Nucleus accumbens (tissue), 56 donors: ENCODE data around the gene CTSD.

ENCODE experiments used
- DNase-seq, 56 donors: peaks; one replicate each; lab custom pipeline; 2025; lab: John Stamatoyannopoulos, UW

CTSD gene

DNA sequence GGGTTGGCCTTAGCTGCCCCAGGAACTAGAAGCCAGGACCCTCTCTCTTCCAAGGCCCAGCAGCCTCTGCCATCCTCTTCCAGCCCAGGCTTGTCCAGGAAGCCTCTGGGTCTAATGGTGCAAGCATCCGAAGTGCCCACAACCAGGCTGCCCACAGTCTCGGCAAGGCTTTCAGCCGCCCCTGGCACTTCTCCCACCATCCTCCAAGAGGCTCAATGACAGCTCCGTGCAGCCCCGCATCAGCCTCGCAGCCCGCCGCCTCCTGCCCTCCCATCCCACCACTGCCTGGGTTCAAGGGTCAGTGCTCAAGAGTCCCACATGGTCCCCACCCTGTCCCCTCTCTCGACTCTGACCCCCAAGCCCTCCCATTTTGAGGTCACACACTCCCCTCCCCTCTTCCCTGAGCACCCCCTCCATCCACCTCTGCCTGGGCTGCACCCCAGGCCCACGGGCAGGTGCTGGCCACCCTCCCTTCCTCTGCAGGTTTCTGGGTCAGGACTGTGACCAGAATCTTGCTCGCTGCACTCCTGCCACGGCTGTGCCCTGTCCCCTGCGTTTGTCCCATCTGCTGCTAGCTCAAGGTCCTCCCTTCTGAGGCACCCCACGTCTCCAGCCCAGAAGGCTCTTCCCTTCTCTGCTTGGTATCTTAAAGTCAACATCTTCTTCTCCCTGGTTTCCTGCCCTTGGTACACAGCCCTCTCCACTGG, 30.6 kb downstream of the CTSD start:
- no peak for DNase-seq

DNA sequence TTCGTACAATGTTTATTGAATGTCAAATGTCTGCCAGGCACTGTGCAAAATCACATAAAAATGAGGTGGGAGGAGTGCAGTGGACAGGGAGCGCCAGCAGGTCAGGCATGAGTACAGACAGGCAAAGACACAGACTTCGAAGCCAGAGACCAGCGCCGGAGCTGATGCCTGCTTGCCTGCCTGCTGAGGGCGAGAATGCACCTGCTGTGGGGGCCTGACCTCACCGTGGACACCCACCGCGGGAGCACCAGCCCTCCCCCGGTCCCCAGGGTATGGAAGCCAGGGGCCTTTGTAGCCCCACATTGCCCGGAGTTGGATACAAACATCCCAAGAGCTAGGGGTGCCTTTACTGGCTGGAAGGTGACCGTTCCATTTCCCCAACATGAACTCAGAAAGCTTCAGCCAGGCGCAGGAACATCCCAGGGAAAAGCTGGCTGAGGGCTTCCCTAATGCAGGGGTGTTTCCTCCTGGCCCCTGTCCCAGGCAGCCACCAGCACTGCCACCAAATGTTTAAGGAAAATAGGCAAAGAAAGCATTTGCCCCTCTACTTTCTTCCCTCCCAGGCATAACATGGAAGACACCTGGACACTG, 31.2 kb downstream of the CTSD start:
- DNase-seq, result no peak

DNA sequence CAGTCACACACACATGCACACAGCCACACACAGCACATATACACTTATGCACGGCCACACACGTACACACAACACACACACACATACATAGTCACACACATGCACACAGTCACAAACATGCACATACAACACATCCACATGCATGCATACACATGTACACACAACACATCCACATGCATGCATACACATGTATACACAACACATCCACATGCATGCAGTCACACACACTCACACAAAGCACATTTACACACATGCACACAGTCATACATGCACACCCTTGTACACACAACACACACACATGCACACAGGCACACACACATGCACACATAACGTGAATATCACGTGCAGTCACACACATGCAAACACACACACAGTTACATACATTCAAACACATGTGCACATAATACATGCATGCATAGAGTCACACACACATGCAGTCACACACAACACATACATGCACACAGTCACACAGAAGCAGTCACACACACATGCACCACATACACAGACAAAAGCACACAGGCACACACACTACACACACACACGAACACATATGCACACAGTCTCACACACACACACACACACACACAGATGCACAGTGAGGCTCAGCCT, 32.2 kb downstream of the CTSD start:
- no peak for DNase-seq

DNA sequence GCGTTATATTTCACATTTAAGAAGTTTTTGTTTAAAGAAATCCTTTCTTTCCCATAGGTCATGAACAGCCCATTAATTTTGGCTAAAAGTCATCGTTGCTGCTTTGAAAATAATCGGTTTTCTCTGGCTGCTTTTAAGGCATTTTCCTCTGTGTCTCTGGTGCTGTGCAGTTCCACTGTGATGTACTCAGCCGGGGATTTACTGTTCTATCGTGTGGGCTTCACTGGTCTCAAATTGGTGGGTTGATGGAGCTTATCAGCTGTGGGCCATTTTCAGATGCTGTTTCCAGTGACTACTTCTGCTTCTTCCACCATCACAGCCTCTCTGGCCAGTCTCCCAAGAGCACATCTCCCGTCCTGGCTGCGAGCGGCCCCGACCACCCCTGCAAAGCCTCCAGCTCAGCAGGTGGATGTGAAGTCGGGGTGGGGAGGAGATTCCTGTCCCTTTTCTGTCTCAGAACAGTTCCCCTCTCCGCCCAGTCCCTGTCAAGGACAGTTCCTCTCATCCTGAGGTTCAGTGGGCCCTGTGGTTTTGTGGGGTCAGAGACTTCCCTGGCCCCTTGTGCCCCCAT, 33.6 kb downstream of the CTSD start:
- no peak for DNase-seq

DNA sequence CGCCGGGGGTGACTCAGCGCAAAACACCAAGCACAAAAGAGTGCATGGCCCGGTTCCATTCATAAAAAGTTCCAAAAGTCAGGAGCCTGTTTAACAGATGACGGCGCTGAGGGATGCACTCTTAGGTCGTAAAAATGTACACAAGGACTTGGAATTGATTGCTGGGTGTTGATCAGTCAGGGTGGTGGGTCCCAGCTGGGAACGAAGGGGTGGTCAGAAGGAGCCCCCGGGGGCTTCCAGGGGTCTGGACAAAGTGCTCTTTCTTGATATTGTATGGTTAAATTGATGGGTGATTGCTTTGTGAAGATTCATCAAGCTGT, 34.1 kb downstream of the CTSD start:
- DNase-seq, result no peak

DNA sequence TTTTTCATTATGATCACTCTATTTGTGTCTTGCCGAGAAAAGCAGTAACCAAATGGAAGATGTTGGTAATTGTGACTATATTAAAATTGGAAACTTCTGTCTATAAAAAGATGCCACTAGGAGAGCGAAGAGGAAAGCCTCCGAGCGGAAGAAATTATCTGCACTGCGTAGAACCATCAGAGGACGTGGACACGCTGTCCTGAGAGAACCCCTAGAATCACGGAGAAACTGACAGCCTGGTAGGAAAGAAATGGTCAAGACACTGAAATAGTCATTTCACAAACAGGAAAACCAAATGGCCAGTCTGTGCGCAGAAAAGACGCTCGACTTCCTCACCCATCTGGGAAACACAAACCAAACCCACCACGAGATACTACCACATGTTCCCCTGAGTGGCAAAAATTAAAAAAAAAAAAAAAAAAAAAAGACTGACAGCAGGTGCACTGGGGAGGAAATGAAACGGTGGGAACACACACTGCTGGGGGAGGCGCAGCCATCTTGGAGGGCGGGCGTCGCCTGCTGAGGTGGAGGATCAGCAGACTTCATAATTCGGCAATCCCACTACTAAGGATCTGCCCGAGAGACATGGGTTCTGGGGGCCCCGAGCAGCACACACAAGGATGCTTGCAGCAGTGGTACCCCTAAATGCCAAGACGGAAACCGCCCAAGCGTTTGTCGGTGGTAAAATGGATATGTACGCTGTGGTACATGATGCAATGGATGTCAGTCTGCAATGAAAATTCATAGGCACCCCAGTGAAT, 34.6 kb downstream of the CTSD start:
- DNase-seq, result no peak

DNA sequence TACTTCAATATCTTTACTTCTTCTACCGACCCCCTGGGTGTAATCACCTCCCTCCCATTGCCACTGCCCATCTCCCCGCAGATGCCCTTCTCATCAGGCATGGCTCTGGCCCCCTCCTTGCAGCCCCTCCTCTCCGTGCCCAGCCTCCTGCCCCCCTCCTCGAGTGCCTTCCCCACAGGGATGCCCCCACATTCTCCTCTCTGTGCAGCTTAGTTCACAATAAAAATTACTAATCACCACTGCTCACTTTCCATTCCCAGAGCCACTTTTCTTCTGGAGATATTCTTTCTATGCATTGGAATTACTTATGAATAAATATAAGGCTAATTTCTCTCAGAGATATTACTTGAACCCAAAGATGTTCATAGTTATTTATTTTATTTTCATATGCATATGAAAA, 35.4 kb downstream of the CTSD start:
- no peak for DNase-seq

DNA sequence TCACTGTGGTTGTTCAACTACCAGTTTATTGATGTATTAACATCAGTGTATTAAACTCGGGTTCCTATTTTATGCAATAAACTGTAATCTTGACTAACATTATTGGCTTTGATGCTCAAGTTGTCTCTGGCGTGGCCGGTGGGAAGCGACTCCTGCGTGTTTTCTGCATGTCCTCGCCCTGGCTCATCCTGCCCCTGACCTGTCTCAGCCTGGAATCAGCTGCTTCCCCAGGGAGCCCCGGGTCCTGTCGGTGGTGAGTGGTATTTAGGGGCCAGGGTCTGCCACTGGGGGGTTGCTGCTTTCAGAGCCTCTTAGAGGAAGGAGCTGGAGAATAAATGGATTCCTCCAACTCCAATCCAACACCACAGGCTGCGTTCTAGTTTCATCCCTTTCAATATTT, 35.9 kb downstream of the CTSD start:
- DNase-seq, result no peak

DNA sequence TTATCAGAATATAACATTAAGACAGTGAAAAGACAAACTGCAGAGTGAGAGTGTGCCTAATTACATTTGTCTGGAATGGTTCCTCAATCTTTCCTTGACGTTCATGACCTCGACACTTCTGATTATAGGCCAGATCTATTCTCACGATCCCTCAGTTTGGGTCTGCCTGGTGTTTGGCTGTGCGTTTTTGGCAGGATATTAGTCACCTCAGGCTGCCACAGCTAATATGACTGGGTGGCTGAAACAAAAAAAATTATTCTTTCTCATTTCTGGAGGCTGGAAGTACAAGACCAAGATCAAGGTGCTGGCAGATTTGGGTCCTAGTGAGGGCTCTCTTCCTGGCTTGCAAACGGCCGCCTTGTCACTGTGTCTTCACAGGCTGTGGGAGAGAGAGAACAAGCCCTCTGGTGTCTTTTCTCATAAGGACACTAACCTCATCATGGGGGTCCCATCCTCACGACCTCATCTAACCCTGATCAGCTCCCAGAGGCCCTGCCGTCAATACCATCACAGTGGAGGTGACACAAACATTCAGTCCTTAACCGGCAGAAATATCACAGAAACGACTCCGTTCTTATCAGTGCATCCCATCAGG, 36.5 kb downstream of the CTSD start:
- no peak for DNase-seq

DNA sequence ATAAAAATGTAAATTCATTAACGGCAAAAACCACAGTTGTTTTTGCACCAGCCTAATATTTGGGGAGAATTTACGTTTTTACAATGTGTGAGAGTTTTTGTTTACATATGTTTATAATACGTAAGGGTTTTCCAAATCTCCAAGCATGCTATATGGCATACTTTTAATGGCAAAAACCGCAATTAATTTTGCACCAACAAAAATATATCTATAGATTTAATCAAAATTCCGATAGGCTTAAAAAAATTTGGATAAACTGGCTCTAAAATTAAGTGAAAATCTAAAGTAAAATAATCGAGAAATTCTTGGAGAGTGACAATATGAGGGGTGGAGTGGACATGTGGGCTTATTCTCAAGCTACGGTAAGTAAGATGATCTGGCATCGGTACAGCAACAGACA, 43.9 kb downstream of the CTSD start:
- DNase-seq, result no peak

DNA sequence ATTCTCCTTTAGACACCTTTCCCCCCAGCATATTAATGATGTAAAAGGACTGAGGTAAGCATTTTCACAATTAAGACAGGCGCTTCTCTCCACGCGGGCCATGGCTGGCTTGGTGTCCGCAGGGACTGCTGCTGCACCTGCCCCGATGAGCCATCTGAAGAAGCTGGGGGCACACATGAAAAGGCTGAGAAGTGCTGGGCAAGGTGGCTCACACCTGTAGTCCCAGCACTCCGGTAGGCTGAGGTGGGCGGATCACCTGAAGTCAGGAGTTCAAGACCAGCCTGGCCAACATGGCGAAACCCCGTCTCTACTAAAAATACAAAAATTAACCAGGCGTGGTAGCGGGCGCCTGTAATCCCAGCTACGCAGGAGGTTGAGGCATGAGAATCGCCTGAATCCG, 45.4 kb downstream of the CTSD start:
- DNase-seq, result no peak

DNA sequence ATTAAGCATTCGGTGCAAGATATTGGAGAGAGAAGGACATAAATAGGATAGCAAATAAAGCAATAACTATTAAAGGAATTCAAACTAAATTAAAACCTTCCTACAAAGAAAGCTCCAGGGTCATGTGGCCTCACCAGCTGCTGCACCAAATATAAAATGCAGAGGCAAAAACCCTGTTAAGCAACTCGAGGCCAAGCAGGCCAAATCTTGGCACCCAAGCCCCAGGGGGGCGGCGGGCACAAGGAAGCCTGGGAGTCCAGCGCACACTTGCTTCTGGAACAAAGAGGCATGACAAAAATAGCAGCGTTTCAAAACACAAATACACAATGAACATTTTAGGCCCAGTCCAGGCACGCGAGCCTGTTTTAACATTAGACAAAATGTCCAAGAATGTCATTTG, 46.0 kb downstream of the CTSD start:
- DNase-seq, result no peak

DNA sequence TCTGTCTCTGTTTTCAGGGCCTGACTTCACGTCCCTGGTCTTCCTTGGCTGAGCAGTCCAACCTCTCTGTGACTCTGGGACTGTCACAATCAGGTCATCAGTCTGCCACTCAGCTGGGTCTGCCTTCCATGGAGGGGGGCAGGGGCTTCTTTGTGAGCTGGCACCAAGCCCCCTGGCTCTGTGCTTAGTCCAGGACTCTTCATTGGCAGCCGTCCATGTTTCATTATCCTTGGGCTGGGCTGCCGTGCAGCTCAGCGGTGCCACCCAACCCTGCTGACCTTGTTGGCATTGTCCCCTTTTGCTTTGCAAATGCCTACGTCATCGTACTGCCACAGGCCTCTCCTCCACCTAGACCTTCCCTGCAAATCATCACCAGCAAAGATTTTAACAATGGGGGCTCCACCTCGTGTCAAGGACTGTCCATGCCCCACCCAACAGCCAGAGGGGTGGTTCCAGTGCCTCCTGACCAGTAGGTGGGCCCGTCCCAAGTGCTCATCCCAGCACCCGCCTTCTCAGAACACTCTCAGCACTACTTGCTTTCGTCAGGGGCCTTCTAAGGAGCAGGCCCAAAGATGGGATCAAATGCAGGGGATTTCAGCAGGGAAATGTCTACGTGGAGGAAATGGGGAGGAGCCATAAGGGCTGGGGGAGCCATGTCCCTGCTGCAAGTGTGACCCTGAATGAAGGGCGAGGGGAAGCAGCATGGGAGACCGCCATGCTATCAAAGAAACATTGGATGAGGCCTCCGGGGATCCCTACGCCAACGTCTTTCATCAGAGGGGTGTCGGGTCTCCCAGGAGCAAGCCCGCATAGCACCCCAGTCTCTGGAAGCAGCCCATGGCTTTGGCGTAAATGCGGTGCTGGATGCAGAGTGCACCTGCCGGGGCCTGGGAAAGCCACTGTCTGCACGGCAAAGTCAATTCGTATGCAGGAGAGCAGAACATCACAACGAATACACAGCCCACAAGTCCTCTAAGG, 48.5 kb downstream of the CTSD start:
- no peak for DNase-seq

DNA sequence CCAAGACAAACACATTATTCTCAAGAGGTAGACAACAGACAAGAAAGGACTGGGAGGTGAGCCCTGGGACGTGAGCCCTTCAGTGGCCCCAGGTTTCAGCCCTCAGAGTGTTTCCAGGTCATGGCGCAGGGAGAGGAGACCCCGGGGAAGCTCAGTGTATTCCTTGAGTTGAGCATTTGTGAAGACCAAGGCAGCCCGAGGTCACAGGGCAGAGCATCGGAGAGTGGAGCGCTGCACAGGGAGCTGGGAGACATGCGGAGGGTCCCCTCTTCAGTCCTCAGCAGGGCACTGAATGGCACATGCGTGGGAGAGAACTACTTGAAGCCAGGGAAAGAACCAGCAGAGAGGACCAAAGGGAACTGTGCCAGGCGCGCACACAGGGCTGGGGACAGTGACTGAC, 55.0 kb downstream of the CTSD start:
- DNase-seq, result no peak

DNA sequence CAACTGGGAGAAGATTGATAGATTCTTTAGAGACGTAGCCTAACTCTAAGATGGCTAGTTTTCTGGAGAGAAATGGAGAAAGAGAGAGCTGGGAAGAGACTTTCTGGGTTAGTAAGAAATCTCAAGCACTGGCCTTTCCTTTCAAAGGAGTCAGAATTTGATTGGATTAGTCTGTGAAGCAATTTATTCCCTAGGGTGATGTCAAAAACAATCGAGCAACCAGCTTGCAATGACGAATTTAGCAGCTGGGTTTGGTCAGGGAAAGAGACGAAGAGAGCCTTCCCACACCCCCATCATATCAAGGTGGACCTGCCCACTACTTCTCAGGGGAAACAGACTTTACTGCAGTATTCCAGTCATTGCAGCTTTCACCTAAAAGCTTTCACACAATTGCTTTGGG, 56.0 kb downstream of the CTSD start:
- DNase-seq, result no peak

DNA sequence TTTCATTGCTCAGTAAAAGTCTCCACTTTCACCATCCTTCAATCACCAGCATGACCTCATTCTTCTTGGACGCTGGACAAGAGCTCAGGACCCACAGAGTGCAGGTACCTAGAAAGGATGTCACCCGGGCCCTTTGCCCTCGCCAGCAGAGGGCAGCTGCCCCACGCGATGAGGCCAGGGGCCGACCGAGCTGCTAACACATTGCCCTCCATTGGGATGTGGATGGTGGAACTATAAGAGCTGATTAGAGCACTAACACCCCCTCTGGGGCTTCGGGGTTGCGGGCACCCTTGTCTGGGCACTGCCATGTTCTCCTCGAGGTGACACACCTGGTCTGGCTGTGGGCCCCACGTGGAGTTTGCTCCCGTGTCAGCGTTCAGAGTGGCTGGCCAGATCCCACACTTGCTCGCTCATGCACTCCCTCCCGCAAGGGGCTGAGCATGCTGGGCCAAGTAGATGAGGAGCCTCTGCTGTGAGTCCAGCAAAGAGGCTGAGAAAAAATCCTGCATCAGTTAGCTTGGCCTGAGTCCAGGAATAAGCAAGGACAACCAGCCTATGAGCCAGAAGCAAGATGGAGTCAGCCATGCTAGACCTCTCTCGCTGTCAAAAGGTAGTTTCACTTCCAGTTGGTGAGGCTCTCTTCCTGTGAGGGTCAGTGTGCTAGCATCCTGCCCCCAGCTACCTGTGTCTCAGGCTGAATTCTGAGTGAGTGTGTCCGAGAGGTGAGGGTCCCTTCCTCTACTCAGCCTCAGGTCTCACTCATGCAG, 56.9 kb downstream of the CTSD start:
- DNase-seq, result no peak

DNA sequence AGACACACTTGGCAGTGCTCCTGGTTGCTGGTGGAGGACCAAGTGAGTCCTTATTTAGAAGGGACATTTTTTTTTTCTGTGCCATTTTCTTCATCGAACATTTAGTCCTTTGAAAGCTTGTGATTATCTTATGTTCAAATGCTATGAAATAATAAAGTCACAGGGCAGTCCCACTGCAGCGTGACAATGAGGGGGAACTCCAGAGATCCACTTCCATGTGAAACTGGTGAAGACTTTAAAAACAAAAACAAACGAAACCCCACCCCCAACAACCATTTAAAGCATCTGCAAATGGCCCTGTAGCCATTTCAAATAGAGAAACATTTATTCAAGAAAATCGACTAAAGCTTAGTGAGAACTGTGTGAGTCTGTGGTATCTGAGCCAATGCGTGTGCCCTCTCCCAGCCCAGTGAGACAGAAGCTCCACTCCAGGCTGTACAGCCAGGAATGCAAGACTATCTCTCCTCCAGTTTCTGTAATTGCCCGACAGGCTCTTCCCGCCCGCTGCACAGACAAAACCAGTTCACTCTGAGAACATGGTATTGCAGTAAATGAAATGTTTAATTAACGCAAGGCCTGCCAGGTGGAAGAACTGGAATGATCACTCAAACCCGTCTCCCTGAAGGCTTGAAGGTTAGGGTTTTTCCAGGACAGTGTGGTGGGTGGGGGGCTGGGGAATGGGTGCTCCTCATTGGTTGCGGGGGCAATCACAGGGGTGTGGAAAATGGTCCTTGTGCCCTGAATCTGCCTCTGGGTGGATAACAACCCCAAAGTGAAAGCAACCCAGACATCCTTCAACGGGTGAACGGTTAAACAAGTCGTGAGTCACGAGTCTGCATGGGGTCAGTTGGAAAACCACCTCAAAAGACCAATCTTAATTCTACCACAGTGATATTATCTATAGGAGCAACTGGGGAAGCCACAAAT, 58.3 kb downstream of the CTSD start:
- no peak for DNase-seq

DNA sequence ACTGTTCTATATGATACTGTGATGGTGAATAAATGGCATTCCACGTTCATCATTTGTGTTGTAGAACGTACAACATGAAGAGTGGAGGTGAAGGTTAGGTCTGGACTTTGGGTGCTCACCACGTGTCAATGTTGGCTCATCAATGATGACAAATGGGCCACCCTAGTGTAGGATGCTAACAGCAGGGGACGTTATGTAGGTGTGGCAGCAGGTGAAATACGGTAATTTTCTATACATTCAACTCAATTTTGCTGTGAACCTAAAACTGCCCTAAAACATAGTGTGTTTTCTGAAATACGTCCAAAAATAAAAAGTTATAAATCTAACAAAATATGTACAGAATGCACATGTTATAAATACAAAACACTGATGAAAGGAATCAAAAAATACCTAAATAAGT, 60.6 kb downstream of the CTSD start:
- no peak for DNase-seq
